IPS-15b (cell line): ENCODE results near the gene LAMTOR4.
"Not testable (repeated sequence)": the region's sequence is repeated elsewhere in the genome, so short reads cannot be mapped to it uniquely, and the experiment has no call there.

Experiments used
- H3K27me3 ChIP-seq: one replicate; pipeline ENCODE4 v1.6.1; 2013; ENCODE audit warnings: low read length; ENCODE audit not compliant: control insufficient read depth, insufficient read depth
- H3K36me3 ChIP-seq: one replicate; pipeline ENCODE4 v1.6.1; 2013; ENCODE audit warnings: low read length; ENCODE audit not compliant: control insufficient read depth, insufficient read depth
- H3K4me1 ChIP-seq: one replicate; pipeline ENCODE4 v1.6.1; 2013; ENCODE audit warnings: mild to moderate bottlenecking, low read length; ENCODE audit not compliant: control insufficient read depth, insufficient read depth
- H3K4me3 ChIP-seq: one replicate; pipeline ENCODE4 v1.5.1; 2013; ENCODE audit warnings: low read depth, low read length
- H3K9ac ChIP-seq: one replicate; pipeline ENCODE4 v1.6.1; 2013; ENCODE audit warnings: low read depth, mild to moderate bottlenecking, low read length
- H3K9me3 ChIP-seq: one replicate; pipeline ENCODE4 v1.6.1; 2013; ENCODE audit warnings: mild to moderate bottlenecking, low read length; ENCODE audit not compliant: control insufficient read depth, insufficient read depth

LAMTOR4 gene

DNA sequence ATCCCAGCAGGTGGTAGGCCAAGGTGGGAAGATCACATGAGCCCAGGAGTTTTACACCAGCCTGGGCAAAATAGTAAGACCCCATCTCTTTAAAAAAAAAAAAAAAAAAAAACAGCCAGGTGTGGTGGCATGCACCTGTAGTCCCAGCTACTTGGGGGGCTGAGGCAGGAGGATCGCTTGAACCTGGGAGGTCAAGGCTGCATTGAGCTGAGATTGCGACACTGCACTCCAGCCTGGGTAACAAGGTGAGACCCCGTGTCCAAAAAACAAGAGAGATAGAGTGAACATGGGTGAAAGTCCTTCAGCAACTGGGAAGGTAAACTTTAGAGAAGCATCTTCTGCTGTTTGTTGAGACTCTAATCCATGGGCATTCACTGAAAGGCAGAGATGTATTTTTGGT lies 6.3 kb upstream of the LAMTOR4 start:
- no peaks in the 10 kb centered on the region for H3K4me1 ChIP-seq
- no peaks in the 10 kb centered on the region for H3K9me3 ChIP-seq
- H3K9ac ChIP-seq = no peak overlapping the region
- no peak overlapping the region for H3K4me3 ChIP-seq
- no peaks in the 10 kb centered on the region for H3K27me3 ChIP-seq
- no peaks in the 10 kb centered on the region for H3K36me3 ChIP-seq

DNA sequence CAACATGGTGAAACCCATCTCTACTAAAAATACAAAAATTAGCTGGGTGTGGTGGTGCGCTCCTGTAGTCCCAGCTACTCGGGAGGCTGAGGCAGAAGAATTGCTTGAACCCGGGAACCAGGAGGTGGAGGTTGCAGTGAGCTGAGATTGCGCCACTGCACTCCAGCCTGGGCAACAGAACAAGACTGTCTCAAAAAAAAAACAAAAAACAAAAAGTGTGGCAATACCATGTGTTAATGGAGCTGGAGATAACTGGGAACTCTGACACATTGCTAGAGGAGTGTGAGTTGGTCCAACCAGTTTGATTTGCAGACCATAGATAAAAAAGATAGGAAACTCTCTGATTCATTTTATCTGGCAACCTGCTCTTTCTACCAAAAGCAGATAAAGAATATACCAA lies 2.4 kb upstream of the LAMTOR4 start:
- not testable (repeated sequence) for H3K9ac ChIP-seq, H3K36me3 ChIP-seq

GRCh38 chr7:100147278-100147677 lies 1.4 kb upstream of the LAMTOR4 start:
- Histone ChIP-seq H3K27me3 (no peaks in the 10 kb centered on the region), H3K36me3 (no peaks in the 10 kb centered on the region), H3K9me3 (no peaks in the 10 kb centered on the region), H3K4me3 (no peak overlapping the region), H3K9ac (no peak overlapping the region), H3K4me1 (peaks cover 5% of the 10 kb centered on the region)

More for the DNA sequence above, 2.4 kb upstream of the LAMTOR4 start:
- H3K27me3 ChIP-seq, H3K4me3 ChIP-seq, H3K4me1 ChIP-seq, H3K9me3 ChIP-seq: not testable (repeated sequence)

DNA sequence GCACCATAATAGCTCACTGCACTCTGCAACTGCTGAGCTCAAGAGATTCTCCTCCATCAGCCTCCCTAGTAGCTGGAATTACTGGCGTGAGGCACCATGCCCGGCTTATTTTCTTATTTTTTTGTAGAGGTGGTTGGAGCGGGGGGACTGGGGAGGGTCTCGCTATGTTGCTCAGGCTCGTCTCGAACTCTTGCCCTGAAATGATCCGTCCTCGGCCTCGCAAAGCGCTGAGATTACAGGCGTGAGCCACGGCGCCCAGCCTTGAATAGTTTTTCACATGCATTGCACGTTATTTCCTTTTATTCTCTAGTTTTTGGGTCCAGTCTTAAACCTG lies 526 bp upstream of the LAMTOR4 start:
- Histone ChIP-seq H3K27me3 (no peaks in the 10 kb centered on the region), H3K4me3 (peak overlapping the region; percentile 40), H3K4me1 (peaks cover 8% of the 10 kb centered on the region), H3K36me3 (peaks cover 2% of the 10 kb centered on the region), H3K9me3 (no peaks in the 10 kb centered on the region), H3K9ac (peak overlapping the region; percentile 37)

GRCh38 chr7:100152404-100152803 lies 3.7 kb downstream of the LAMTOR4 start:
- Histone ChIP-seq H3K4me3 (no peak overlapping the region), H3K9me3 (no peaks in the 10 kb centered on the region), H3K9ac (no peak overlapping the region), H3K36me3 (peaks cover 40% of the 10 kb centered on the region), H3K27me3 (no peaks in the 10 kb centered on the region), H3K4me1 (peaks cover 10% of the 10 kb centered on the region)

- peaks cover 40% of the 10 kb centered on the region for H3K36me3 ChIP-seq
- H3K4me1 ChIP-seq = peaks cover 10% of the 10 kb centered on the region
- no peak overlapping the region for H3K4me3 ChIP-seq
- no peaks in the 10 kb centered on the region for H3K27me3 ChIP-seq
- H3K9ac ChIP-seq = no peak overlapping the region
- no peaks in the 10 kb centered on the region for H3K9me3 ChIP-seq
Measured at GRCh38 chr7:100152937-100153666, 4.4 kb downstream of the LAMTOR4 start.

- Histone ChIP-seq H3K4me3 (no peak overlapping the region), H3K27me3 (no peaks in the 10 kb centered on the region), H3K36me3 (peaks cover 40% of the 10 kb centered on the region), H3K4me1 (peaks cover 8% of the 10 kb centered on the region), H3K9ac (no peak overlapping the region), H3K9me3 (no peaks in the 10 kb centered on the region)
Measured at GRCh38 chr7:100153708-100154535, 5.2 kb downstream of the LAMTOR4 start.

DNA sequence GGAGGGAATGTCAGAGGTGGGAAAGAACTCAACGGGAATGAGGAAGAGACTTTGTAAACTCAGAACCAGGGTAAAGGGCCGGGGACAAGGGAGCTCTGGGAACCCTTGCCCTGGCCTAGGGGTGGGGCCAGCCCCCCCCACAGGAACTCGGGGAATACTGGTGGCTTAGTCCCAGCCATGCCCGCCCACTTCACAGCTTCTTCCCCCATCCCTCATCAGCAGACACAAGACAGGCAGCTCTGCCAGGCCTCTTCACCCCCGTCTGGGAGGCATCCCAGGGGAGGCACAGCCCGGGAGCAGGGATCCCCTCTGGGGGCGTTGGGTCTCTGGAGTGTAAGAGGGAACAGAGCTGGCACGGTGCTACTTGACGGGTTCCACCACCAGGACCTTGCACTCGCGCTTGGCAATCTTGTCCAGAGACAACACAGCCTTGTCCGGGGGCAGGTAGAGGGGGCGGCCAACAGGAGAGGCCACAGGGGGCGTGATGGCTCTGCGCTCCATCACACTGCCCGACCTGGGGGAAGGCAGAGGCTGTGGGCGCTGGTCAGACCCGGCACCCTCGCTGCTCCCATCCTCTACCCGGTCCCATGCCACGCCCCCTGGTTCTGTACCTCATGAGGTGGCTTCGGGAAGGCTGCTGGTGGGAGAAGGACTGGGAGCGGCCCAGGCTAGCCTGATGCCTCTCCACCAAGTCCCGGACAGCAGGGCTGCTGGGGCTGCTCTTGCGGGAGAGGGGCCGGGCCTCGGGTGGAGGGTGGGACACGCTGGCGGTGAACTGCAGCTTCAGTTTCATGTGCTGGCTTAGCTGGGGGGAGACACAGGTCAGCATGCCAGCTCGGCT lies 6.2 kb downstream of the LAMTOR4 start:
- Histone ChIP-seq H3K4me1 (peaks cover 8% of the 10 kb centered on the region), H3K27me3 (no peaks in the 10 kb centered on the region), H3K36me3 (peaks cover 40% of the 10 kb centered on the region), H3K9me3 (no peaks in the 10 kb centered on the region), H3K9ac (no peak overlapping the region), H3K4me3 (no peak overlapping the region)

DNA sequence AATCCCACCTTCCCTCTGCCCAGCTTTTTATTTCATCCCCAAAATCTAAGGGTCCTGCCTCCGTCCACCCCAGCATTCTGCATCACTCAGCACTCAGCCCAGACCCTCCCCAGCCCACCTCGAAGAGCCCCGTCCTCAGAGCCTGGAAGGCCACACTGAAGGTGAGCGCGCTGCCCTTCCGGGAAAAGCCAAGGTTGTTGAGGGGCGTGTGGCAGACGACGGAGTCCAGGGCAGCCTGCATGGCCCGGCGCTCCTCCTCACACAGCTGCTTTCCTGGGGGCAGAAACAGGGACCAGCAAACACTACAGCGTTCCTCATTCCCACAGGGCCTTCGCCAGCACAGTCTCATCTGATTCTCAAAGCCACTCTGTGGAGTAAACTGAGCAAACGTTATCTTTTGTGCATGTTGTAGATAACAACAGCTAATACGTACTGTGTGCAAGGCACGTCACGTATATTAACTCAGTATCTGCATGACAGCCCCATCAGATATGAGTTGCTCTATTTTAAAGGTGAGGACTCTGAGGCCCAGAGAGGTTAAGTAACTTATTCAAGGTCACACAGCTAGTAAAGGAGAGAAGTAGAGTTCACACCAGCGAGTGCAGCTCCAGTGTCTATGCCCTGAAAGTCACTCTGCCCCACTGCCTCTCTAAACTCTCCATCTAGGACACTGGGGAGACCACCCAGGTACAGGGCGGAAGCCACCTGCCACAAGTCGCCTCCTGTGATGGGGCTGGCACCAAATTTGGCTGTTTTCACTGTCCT lies 7.0 kb downstream of the LAMTOR4 start:
- H3K9me3 ChIP-seq = no peaks in the 10 kb centered on the region
- H3K4me1 ChIP-seq = peaks cover 8% of the 10 kb centered on the region
- no peak overlapping the region for H3K9ac ChIP-seq
- H3K27me3 ChIP-seq = no peaks in the 10 kb centered on the region
- H3K4me3 ChIP-seq = no peak overlapping the region
- H3K36me3 ChIP-seq = peaks cover 40% of the 10 kb centered on the region

DNA sequence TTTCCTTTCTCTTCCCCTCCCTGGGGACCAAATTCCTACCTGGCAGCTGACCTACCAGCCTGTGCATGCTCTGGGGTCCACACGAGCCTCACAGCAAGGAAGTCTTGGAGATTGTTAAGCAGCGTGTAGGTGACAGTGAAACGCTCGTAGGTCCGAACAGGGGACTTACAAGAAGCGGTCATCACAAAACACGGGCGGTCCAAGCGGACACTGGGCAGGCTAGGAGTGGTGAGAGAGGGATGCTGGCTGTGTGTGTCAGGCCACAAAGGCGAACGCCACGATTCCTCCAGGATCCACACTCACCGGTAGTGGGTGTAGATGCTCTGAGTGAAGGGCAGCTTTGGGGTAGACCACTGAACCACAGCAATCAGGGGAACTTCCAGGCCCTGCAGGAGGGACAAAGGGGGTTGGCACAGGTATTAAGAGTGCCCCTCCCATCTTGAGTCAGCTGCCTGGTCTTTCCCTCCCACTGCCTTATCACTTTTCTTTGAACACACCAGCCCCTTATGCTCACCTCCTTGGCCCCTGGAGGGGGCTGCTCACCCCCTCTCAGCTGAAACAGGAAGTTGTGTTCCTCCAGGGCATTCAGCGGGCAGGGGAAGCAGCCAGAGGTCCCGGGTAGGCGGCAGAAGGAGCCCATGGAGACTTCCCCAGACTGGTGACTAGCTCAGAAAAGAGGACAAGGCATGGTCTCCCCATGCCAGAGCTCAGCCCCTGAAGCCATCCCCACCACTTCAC lies 7.8 kb downstream of the LAMTOR4 start:
- Histone ChIP-seq H3K27me3 (no peaks in the 10 kb centered on the region), H3K4me3 (peak overlapping the region; percentile 42), H3K4me1 (peaks cover 8% of the 10 kb centered on the region), H3K9me3 (no peaks in the 10 kb centered on the region), H3K9ac (no peak overlapping the region), H3K36me3 (peaks cover 40% of the 10 kb centered on the region)

DNA sequence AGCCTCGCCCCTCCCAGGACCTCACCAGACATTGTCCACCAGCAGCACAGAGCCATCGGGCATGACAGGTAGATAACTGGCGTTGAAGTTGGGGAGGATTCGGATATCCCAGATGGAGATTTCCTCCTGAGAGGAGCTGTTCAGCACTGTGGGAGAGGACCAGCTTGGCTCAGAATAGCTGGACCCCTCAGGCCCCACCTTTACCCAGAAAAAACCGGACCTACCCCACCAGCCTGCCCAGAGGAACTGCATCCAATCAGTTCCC lies 8.3 kb downstream of the LAMTOR4 start:
- Histone ChIP-seq H3K36me3 (peaks cover 40% of the 10 kb centered on the region), H3K9me3 (no peaks in the 10 kb centered on the region), H3K4me1 (peaks cover 8% of the 10 kb centered on the region), H3K4me3 (peak overlapping the region; percentile 42), H3K27me3 (no peaks in the 10 kb centered on the region), H3K9ac (no peak overlapping the region)
